CD4-positive, alpha-beta T cell treated with Interleukin-21 for 1 hour (primary cell): Measurements from ENCODE around the gene TSPEAR.

ENCODE experiments used
- DNase-seq: peaks from one replicate; pipeline ENCODE4 v3.0.0-alpha.2; 2020

The TSPEAR gene

GRCh38 chr21:44478124-44478800 lies 233.1 kb downstream of the TSPEAR start:
- DNase-seq, result no peak

- no peak for DNase-seq
These were observed 233.7 kb downstream of the TSPEAR start for GRCh38 chr21:44477712-44478111.

GRCh38 chr21:44477131-44477530 lies 234.2 kb downstream of the TSPEAR start:
- no peak for DNase-seq

- DNase-seq, result no peak
These were observed 236.0 kb downstream of the TSPEAR start for GRCh38 chr21:44475266-44475845.

GRCh38 chr21:44473915-44474555 lies 237.3 kb downstream of the TSPEAR start:
- DNase-seq, result no peak

GRCh38 chr21:44471996-44472395 lies 239.4 kb downstream of the TSPEAR start:
- no peak for DNase-seq

GRCh38 chr21:44471341-44471740 lies 240.0 kb downstream of the TSPEAR start:
- DNase-seq, result no peak

GRCh38 chr21:44467859-44468195 lies 243.5 kb downstream of the TSPEAR start:
- DNase-seq, result no peak

GRCh38 chr21:44466996-44467858 lies 244.1 kb downstream of the TSPEAR start:
- no peak for DNase-seq

- DNase-seq, result no peak
These were observed 244.9 kb downstream of the TSPEAR start for GRCh38 chr21:44466351-44466954.

- DNase-seq, result no peak
These were observed 247.0 kb downstream of the TSPEAR start for GRCh38 chr21:44464351-44464750.

GRCh38 chr21:44463724-44464123 lies 247.6 kb downstream of the TSPEAR start:
- no peak for DNase-seq

- DNase-seq, result no peak
These were observed 248.6 kb downstream of the TSPEAR start for GRCh38 chr21:44462834-44463200.

GRCh38 chr21:44462086-44462833 lies 249.1 kb downstream of the TSPEAR start:
- DNase-seq, result no peak

GRCh38 chr21:44461464-44462001 lies 249.8 kb downstream of the TSPEAR start:
- no peak for DNase-seq

GRCh38 chr21:44461005-44461404 lies 250.4 kb downstream of the TSPEAR start:
- no peak for DNase-seq

- DNase-seq, result no peak
These were observed 251.0 kb downstream of the TSPEAR start for GRCh38 chr21:44460441-44460755.

- no peak for DNase-seq
These were observed 251.5 kb downstream of the TSPEAR start for GRCh38 chr21:44459712-44460440.

GRCh38 chr21:44458971-44459711 lies 252.2 kb downstream of the TSPEAR start:
- no peak for DNase-seq

GRCh38 chr21:44456915-44457736 lies 254.2 kb downstream of the TSPEAR start:
- no peak for DNase-seq
